Middle frontal gyrus (tissue), 1 donor: ENCODE results near the gene TRPM2.
A peak's percentile ranks its signal among the peaks of the same experiment; 100 is the strongest.

Source experiments
- DNase-seq: peaks from one replicate; pipeline ENCODE4 v3.0.0-alpha.2; 2015; ENCODE audit warnings: low spot score; ENCODE audit errors: extremely low spot score

Gene TRPM2

DNA sequence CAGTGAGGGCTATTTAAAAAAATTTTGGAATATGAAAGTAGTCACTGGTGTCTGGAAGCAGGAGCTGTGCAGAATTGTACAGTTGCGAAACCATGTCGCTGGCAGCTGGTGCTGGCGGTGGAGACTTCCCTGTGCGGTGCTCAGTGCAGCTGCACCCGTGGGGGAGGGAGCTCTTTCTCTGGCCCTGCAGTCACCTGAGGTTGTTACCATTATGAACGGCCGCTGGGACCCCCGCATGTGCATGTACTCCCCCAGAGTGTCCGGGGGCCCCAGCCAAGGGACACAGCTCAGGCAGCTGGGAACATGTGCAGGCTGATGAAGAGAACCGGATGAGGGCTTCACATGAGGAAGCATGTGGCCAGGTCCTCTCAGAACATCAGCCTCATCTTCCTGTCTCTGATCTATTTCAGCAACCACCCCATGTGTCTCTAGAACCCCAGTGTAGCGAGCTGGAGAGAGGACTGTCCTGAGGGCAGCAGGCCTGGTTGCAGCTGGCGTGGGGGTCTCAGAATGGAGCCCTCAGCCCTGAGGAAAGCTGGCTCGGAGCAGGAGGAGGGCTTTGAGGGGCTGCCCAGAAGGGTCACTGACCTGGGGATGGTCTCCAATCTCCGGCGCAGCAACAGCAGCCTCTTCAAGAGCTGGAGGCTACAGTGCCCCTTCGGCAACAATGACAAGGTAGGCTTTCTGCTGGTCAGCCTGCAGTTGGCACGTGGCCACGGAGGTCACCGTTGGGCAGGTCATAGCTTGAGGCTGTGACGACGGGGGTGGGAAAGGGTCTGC lies at the start of gene TRPM2:
TRPM2 (plus strand) TSS at position 431 of the 780 bp plus-strand sequence; CDS start at position 511, 80 bp downstream.
- no peak for DNase-seq

DNA sequence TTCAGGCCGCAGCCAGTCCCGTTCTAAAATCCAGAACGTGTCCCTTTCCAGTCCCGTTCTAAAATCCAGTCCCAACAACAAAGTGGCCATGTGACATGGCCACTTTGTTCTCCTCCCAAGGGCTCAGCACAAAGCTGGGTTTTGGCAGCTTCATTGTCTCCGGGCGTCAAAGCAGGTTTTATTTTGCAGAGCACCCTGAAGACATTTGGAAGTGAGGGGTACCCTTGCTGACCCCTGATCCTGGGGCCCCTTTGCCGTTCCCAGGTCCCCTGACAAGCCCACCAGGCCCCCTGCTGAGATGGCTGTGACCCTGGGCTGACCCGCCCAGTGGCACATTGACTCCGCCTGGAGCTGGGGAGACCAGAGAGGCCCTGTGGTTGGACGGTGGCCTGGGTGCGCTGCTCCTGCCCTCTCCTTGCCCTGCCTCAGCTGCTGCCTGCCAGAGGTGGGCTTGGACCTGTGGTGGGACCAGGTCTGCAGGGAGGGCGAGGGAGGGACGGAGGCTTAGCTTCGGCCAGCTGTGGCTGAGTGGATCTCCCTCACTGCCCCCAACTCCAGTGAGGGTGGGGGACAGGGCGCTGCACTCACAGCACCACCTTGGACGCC lies 49.3 kb upstream of the TRPM2 start:
- DNase-seq = no peak

DNA sequence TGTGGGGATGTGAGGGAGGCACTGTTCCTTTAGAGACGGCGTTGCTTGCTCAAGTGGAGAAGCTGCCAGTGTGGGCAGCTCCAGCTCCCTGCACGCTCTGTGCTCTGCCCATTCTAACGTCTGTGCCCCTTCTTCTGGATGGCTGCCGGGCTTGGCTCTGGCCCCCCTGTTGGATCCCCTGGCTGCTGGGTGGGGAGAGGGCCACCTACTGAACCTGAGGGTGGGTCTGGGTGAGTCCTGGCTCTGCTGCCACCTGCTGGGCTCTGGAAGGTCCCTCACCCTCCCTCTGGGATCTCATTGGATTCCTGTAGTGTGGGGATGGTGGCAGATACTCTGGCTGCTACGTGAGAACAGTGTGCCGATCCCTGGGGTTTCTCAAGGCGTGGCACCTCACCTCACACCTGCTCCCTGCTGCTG lies 48.5 kb upstream of the TRPM2 start:
- peak; percentile 25 for DNase-seq

DNA sequence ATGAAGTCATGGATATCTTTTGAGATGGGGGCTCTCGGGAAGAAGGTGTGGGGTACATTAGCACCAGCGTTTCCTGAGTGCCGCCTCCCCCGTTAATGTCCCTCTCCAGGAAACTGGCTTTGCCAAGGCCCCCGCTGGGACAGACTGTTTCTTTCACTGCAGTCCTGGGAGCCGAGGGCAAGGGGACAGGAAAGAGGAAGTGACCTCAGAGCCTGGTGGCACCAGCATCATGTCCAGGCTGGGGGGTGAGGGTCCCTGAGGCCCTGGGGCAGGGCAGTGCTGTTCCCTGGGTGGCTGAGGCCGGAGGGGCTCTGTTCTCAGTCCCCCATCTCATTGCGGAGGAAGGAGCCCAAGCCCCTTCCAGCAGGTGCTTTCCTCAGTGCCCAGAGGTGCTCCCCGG lies 47.7 kb upstream of the TRPM2 start:
- DNase-seq = no peak

DNA sequence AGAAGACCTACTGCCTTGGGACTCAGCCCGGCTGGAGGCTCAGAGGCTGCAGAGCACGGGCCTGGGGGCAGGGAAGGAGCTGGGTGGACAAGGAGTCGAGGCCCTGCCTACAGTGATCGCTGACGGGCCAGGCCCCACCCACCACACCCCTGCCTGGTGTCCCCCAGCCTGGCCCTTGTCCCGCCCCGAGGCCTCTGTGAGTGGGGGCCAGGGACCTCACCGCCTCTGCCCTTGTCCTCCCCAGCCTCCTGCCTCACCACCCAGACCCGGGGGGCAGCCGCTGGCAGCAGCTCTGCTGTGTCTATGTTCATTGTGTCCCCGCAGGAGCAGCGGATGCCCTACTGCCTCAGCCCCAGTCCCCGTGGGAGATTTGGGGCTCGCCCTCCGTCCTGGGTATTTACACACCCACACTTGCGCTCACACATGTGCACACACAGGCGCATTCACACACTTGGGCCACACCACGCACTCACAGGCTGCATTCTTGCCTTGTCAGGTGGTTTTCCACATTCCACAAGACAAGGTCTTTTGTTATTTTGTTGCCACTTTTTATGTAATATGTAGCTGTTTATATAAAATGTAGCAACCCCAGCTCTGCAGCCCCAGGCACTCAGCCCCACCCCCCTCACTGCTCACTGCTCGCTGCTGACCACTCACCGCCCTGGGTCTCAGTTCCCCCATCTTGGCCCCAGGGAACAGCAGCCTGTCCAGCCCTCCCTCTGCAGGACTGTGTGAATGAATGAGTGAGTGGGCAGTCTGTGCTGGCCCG lies 46.3 kb upstream of the TRPM2 start:
- no peak for DNase-seq

DNA sequence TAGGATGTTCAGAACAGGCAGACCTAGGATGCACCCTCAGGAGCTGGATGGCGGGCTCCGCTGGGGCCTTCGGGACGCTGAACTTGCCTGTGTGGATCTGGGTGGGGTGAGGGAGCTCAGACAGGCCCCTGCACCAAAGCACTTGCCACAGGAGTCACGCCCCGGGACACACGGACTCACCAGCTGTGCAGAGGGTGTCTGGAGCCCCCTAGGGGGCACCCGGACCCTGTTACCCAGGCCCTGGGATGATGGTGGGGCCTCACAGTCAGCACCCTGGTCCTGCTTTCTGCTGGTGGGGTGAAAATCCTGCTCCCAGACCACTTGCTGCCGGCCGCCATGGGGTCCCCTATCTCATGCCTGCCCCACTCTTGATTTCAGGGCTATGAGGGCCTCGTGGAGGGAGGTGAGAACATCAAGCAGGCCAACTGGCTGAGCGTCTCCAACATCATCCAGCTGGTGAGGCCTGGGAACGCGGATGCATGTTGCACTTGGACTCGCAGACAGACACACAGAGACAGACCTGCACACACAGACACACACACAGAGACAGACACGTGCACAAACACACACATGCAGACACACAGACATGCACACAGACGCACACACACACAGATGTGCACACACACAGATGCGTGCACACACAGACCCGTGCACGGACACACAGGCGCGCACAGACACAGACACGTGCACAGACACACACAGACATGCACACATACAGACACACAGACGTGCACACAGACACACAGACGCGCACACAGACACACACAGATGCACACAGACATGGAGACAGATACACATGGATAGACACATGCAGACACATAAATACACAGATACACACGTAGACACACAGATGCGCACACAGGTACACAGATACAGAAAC lies 42.6 kb upstream of the TRPM2 start:
- DNase-seq = no peak

DNA sequence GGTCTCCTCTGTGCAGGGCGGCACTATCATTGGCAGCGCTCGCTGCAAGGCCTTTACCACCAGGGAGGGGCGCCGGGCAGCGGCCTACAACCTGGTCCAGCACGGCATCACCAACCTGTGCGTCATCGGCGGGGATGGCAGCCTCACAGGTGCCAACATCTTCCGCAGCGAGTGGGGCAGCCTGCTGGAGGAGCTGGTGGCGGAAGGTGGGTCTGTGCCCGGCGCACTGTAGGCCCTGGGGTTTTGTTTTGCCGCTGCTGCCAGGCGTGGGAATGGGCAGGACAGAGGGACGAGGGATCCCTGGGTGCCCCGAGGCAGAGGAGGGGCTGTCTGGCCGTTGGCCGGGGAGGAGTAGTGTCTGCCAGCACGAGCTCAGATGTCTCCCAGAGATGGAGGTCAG lies 41.3 kb upstream of the TRPM2 start:
- no peak for DNase-seq

DNA sequence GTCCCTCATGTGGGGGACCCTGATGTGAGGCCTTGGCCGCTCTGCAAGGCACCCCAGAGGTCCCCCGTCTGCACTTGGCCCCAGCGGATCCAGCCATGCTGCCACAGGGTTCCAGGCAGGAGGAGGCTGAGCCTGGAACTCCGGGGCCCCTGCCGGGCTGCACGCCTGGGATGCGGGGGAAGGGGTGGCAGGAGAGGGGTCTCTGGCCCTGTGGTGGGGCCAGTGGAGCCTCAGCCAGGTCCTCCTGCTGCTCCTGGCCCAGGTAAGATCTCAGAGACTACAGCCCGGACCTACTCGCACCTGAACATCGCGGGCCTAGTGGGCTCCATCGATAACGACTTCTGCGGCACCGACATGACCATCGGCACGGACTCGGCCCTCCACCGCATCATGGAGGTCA lies 40.7 kb upstream of the TRPM2 start:
- no peak for DNase-seq

DNA sequence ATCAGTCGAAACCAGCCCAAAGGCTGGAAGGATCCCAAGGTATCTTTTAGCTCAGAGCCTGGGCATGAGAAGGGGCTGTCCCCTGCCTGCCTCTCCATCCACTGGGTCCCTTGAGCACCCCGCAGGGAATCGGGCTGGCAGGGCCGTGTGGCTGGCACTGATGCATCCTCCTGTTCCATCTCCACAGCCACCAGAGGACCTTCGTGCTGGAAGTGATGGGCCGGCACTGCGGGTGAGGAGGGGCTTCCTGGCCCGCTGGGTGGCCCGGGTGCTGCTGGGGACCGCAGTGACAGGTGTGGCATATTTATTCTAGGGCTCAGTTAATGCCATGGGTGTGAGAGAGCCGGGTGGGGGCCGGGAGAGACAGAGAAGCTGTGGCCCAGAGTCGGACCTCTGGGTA lies 40.0 kb upstream of the TRPM2 start:
- no peak for DNase-seq

DNA sequence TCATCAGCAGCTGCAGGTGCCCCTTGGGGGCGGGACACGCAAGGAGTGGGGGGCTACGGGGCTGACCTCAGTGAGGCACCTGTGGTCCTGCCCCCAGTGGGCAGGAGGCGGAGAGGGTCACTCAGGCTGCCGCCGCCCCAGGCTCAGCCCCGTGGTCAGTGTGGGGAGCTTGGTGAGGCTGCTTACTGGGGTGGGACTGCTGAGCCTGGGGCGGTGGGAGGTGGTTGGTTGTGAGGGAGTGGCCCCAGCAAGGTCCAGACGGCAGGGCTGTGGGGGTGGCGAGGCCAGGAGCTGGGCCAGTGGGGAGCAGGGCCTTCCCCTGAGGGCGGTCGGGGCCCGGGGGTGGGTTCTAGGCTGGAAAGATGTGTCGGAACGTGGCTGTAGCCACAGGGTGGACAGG lies 39.3 kb upstream of the TRPM2 start:
- no peak for DNase-seq

DNA sequence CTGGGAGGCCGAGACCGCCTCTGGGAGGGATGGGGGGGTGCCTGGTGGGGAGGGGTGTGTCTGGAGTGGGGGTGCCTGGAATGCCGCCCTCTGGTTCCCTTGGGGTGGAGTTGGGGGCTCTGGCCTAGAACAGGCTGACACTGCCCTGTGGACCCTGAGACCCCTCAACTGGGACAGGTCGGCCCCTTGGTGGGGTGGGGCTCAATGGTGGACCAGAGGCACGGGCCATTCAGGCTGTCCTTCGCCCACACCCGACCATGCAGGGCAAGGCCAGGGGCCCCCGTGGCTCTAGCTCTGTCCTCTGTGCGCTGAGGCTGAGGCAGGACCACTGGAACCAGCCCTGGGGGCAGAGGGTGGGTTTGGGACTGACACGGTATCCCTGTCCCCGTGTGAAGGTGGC lies 38.9 kb upstream of the TRPM2 start:
- DNase-seq = no peak

DNA sequence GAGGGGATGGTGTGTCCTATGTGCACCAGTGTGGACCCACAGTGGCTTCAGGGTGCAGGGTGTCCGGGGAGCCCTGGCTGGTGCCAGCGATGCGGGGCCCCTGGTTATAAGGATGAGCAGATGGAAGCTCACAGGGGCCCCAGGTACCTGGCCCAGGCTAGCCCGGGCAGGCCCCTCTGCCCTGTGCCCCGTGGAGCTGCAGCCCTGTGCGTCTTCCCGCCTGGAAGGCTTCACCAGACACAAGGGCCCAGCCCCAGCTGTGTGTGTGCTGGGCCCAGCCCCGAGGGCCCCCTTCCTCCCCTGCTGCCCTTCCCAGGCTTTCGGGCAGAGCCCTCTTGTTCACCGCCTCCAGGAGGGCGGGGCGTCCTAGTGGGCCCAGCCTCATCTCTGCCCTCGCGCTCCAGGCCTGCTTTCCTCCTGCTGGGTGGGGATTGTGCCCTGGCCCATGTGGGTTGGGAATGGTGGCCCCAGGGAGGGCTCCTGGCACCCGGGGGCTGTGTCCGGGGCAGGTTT lies 37.7 kb upstream of the TRPM2 start:
- no peak for DNase-seq

DNA sequence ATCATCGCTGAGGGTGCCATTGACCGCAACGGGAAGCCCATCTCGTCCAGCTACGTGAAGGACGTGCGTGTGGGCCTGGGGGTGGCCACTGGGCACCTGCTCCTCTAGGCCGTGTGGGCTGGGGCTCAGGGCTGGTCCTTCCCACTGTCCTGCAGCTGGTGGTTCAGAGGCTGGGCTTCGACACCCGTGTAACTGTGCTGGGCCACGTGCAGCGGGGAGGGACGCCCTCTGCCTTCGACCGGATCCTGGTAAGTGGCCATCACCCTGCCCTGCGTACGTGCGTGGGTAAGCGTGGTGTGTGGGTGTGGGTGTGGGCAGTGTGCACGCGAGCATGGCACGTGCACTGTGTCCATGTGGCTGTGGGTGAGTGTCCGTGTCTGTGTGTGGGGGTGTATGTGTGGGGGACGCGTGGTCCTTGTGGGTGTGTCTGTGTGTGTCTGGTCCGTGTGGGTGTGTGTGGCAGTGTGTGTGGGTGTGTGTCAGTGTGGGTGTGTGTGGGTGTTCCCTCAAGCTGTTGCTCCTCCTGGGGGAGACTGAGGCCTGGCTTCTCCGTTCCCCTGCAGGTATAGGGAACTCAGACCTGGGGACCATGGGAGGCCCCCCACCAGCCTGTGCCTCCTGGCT lies 37.0 kb upstream of the TRPM2 start:
- DNase-seq = no peak

DNA sequence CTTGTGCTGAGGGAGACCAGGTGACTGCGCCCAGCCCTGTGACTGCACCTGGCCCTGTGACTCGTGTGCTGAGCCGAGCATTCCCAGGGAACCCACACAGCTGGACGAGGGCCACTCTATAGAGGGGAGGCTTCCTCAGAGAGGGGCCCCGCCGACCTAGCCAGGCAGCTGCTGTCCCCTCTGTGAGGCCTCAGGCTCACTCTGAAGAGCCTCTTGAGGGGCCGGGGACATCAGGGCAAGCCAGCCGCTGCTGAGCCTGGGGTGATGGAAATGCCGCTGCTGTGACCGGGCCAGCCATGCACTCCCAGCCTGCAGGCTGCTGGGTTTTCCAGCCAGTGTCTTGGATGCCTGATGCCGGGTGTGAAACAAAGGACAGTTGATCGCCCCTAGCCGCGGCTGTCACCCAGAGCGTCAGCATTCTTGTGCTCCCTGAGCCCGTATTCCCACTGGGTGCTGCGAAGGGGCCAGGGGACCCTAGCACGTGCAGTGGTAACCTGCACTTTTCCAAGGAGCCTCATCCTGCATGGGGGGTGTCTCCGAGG lies 36.1 kb upstream of the TRPM2 start:
- DNase-seq = no peak

DNA sequence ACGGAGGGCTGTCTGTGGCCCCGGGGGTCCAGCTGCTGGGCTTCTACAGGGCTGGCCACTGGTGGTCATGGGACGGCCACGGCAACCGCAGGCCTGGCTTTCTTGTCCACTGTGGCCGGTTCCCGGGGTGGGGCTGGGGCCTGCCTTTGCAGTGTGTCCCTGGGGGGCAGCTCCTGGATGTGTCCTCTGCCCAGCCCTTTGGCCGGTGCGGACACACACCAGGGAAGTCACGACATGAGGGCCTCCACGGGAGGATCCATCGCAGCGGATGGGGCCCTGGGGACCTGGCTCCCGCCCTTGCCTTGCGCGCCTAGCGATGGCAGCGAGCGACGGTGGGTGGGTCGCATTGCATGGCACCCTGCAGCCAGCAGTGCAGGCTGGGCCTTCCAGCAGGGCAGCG lies 35.5 kb upstream of the TRPM2 start:
- no peak for DNase-seq

DNA sequence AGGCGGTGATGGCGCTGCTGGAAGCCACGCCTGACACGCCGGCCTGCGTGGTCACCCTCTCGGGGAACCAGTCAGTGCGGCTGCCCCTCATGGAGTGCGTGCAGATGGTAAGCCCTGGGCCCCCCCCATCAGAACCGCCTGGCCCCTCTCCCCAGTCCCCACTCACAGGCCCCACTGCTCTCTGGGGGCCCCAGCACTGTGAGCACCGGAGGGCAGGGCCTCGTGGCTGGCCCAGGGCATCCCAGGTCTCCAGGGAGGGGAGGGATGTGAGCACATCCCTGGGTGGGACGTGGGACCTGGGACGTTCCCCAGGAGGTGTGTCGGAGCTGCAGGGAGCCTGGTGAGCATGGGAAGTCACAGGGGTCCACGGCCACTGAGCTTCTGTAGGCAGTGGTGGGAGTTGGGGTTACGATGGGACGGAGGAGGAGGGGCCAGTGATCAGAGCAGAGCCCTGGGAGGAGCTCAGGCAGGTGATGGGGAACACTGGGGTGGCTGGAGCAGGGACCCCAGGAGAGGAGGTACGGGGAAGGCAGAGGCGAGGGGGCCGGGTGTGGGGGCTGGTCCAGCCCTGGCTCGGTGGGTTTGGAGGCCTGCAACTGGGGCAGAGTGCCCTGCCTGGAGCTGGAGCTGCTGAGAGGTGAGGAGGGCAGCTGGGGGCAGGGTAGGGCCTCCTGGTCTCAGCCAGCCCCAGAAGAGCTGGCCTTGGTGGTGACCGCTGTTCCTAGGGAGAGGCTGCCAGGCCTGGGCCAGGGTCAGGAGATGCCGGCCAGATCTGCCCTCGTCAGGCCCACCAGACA lies 34.7 kb upstream of the TRPM2 start:
- no peak for DNase-seq

DNA sequence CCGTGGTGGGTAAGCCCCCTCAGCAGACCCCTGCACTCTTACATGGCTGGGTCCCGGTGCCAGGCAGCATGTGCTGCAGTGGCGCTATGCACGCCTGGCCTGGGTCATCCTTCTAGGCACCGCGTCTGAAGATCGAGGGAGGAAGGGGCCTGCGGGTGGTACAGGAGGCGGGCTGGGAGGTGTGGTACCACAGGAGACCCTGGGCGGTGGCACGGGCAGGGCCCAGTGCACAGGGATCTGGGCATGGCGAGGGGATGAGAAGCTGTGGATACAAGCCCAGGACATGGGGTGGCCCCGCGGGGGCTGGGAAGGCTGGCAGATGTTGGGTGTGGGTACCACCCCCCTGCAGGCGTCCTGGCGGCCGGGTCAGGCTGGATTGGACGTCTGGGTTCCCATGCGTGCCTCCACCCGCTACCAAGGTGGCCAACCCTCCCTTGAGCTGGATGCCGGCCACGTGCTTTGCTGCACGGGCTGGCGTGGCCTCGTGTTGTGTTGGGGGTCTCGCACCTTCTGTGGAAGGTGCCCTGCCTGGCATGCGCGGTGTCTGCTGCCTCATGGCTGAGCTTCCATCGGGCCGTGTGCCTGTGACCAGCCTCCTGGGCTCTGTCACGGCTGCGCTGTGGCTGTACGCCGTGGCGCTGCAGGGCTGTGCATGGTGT lies 33.9 kb upstream of the TRPM2 start:
- no peak for DNase-seq

DNA sequence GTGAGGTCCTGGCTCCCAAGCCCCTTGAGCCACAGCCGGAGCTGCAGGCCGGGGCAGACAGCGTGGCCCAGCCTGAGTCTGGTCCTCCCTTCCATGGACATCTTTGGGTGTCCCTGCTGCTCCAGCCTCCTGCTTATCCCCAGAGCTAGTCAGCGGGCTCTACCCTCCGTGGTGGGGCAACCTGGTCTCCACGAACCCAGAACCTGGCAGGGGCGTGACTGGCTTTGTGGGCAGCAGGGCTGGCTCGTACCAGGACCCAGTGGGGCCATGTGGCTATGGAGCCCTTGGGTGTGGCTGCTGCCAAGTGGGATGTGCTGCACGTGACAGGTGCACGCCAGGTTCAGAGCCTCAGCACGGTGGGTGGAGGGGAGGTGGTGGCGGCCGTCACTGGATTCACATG lies 32.6 kb upstream of the TRPM2 start:
- no peak for DNase-seq

DNA sequence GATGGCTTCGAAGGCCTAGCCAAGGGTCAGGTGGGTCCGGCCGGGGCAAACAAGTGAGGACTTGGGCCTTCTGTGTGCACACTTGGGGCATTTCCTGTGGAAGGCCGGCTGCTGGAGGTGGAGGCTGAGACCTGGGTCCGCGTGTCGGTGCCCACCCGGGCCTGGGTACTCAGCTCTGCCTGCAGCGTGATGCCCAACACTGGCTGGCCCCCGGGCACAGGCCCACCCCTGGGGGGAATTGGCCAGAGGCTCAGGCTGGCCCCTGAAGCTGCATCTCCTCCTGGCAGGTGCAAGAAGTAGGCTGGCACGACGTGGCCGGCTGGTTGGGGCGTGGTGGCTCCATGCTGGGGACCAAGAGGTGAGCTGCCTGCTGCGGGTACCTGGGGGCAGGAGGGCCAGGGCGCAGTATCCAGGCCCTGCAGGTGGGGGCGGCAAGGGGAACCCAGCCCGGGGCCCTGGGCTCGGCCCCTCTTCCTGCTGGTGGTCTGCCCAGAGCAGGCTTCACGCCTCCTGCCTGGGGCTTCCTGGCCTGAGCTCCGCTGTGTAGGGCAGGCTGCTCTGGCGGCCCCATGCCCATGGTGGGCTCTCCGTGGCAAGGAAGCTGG lies 31.5 kb upstream of the TRPM2 start:
- no peak for DNase-seq
